ENCODE results near the gene FOXS1.

DNA sequence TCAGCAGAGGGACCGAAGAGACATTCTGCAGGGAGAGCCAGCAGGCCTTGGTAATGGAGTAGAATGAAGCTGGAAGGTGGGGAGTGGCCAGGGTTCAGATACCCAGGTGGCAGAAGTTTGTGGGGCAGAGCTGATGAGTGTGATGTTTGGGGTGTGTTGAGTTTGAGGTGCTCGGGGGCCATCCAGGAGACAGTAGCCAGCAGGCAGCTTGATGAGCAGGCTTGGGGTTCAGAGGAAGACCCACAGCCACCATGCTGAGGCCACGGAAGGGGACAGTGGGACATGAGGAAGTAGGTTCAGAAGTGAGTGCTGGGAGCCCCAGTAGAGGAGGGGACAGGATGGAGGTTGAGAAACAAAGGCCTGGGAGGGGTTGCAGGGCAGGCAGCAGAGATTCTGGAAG lies 11.1 kb upstream of the FOXS1 start:
- TF ChIP-seq EZH2 (IDR thresholded peaks at IDR 0.05; ENCODE audit: insufficient read depth, low read length) = no peak
- TF ChIP-seq, protein P1, sequence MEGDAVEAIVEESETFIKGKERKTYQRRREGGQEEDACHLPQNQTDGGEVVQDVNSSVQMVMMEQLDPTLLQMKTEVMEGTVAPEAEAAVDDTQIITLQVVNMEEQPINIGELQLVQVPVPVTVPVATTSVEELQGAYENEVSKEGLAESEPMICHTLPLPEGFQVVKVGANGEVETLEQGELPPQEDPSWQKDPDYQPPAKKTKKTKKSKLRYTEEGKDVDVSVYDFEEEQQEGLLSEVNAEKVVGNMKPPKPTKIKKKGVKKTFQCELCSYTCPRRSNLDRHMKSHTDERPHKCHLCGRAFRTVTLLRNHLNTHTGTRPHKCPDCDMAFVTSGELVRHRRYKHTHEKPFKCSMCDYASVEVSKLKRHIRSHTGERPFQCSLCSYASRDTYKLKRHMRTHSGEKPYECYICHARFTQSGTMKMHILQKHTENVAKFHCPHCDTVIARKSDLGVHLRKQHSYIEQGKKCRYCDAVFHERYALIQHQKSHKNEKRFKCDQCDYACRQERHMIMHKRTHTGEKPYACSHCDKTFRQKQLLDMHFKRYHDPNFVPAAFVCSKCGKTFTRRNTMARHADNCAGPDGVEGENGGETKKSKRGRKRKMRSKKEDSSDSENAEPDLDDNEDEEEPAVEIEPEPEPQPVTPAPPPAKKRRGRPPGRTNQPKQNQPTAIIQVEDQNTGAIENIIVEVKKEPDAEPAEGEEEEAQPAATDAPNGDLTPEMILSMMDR (IDR thresholded peaks at IDR 0.05; ENCODE audit: insufficient read depth, low read depth, low read length) = no peak
